ENCODE measurements around the gene OFD1.
A peak's percentile ranks its signal among the peaks of the same experiment; 100 is the strongest.

Gene OFD1, protein sequence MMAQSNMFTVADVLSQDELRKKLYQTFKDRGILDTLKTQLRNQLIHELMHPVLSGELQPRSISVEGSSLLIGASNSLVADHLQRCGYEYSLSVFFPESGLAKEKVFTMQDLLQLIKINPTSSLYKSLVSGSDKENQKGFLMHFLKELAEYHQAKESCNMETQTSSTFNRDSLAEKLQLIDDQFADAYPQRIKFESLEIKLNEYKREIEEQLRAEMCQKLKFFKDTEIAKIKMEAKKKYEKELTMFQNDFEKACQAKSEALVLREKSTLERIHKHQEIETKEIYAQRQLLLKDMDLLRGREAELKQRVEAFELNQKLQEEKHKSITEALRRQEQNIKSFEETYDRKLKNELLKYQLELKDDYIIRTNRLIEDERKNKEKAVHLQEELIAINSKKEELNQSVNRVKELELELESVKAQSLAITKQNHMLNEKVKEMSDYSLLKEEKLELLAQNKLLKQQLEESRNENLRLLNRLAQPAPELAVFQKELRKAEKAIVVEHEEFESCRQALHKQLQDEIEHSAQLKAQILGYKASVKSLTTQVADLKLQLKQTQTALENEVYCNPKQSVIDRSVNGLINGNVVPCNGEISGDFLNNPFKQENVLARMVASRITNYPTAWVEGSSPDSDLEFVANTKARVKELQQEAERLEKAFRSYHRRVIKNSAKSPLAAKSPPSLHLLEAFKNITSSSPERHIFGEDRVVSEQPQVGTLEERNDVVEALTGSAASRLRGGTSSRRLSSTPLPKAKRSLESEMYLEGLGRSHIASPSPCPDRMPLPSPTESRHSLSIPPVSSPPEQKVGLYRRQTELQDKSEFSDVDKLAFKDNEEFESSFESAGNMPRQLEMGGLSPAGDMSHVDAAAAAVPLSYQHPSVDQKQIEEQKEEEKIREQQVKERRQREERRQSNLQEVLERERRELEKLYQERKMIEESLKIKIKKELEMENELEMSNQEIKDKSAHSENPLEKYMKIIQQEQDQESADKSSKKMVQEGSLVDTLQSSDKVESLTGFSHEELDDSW

DNA sequence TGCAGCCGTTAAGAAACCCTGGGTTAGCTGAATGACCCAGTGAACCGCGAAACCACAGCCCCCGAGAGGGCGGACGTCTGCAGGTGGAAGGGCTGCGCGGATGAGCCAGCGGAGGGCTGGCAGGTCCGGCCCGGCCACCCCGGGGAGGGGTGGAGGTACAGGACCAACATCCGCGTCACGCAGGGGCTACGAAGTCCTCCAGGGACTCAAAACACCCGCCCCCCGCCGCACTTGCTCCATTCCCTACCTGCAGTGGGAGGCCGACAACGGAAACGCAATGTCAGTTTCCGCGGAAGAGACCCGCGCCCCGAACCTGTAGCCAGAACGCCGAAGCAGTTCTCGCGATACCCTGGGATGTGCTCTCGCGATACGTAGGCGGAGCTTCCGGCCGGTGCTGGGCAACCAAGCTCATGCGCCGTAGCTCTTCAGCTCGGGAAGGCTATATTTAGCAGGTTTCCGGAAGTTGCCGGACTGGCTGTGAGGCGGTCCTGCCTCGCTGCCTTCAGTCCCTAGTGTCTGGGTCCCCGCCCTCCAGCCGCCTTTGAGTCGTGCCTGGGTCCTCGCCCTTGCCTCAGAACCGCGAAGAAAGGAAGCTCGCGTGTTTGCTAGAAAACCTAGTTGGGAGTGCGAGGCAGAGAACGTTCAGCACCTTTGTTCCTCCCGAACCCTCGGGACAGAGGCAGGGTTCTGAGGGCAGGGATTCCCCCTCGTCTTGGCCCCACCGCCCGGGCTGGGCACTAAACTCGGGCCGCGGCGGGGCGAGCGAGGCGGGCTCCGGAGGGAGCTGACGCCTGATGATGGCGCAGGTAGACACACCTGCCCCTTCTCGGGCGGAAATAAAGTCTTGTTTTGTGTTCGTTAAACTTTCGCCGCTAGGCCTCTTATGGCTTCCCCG, at the start of gene OFD1, which contains the start of gene TRAPPC2:
Gene OFD1, plus strand, starts transcription at position 471 of the 895 bp plus-strand sequence. Its CDS starts 324 bp downstream, at position 795.
Gene TRAPPC2, minus strand, starts transcription at position 343 of the 895 bp plus-strand sequence. CDS start 14,657 bp downstream, outside the sequence.
- peak; percentile 96 for DNase-seq

DNA sequence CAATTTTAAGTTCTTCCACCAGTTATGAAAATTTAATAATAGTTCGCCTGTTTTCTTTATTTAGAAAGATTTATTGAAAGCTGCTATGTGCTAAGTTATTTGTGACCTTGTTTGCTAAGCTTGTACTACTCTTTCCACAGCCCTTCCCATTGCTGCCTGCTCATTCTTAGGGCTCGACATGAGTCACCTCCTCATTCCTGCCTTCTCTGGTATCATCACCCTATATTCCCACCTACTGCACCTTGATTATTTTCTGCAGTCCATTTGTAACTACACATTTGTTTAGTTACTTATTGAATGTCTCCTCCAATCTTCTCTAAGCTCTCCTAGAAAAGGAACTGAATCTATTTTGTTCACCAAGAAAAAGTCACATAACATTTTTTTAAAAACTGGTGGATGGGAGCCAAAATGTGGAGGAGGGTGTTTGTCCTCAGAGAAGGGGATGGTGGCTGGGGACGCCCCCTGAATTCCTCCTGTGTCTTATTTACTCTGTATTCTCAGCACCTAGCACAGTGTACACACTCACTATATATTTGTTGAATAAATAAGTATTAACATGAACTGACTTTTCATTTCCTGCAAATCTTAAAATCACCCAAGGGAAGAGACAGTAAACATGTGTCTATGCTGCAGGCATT, 49.3 kb upstream of the OFD1 start:
- no peak for DNase-seq

DNA sequence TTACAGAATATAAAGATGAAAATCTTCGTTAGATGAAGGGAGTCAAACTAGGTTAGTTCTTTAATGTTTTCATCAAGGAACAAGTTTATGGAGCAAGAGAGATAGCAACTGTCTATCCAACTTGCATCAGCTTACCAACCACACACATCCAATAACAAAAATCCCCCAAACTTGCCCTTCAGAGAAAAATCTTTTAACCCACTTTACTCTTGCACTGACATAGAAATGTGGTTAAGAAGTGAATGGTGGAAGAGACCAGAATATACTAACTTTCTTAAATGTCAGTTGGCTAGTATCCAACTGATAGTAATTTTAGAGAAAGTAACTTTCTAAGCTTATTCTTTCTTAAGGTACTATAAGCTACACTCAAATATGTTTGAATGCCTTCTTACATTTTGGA, 47.3 kb upstream of the OFD1 start:
- DNase-seq, result no peak

DNA sequence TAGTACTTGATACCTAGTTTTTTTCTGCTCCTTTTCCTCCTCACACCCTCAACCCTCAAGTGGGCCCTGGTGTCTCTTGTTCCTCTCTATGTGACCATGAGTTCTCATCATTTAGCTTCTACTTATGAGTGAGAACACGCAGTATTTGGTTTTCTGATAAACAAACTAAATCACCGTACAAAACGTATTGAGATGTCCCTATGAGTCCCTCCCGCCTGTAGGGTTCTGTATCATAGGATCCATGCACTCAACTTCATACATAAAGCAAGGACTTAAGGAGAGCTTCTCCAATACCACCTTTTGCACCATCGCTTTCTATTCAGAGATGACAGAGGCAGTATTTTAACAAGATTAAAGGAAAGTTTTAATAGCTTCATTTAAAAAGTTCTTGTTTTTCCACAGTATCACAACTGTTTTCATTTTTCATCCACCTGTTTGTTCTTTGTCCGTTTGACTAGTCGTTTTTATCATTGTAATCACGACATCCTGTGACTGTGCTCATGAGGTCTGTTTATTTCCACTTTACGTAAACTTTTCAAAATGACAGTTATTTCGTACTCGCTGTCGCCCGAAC, 46.1 kb upstream of the OFD1 start:
- DNase-seq, result no peak

DNA sequence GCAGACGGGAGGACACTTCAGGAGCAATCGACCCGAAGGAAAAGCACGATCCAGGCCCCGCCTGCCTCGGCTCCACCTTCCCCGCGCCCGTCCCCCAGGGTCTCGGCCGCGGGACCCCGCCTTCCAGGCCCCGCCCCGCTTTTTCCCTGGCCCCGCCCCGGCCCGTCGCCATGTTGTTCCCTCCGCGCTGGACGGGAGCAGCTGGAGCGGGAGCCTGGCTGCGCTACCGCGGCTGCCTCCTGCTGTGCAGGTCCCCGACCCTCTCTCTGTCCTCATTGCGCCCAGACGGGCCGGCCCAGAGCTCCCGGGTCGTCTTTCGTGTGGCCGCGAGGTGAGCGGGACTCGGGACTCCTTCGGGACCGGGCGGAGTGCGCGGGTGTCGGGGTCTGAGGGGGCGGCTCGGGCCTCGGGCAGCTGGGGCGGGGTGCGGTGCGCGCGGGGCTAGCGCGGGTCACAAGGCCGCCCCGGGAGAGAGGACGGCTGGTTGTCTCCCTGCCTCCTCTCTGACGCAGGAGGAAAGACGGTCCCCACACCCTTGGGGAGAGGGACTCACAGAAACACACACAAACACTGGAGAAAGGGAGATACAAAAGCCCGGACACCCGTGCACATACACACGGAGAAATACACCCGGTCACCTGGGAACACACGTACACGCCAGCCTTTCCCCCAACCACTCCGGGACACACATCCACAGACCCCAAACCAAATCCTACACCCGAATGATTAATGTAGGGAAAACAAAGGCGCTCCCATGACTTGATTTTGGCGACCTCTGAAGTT, 45.4 kb upstream of the OFD1 start, which contains the start of gene RAB9A:
Gene RAB9A, plus strand, starts transcription at position 171 of the 783 bp plus-strand sequence. CDS start 19,619 bp downstream, outside the sequence.
- DNase-seq, result peak; percentile 91

DNA sequence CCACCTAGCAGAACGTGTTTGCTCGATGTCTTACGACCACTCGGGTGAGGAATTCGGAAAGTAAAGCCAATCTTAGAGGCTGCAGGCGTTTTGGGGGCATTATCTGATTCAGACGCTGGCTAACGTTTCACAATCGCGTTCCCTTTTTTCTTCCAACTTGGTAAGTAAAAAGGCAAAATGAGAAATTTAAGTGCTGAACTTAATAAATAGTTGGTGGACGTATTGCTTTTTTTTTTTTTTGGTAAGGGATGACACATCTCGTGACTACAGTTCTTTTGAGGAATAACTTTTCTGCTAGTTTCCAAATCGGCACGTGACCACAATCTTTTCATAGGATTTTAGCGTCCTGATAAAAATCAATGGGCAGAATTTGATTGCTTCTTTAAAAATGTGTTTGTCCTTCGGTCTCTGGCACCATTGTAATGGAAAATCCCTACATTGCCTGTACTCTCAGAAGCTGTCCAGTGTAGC, 44.8 kb upstream of the OFD1 start:
- DNase-seq, result no peak

DNA sequence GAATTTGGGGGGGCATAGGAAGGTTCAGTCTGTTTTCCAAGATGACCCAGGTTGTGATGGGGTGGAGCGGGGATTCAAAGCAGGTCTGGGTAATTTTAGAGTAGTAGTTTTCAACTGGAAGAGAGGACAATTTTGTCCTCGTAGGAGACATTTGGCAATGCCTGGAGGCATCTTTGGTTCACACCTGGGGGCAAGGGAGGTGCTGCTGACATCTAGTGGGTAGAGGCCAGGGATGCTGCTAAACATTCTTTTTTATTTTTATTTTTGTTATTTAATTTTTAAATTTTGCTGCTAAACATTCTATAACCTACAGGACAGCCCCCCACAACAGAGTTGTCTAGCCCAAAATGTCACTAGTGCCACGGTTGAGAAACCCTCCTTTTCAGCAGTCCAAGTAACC, 43.7 kb upstream of the OFD1 start:
- DNase-seq, result no peak

DNA sequence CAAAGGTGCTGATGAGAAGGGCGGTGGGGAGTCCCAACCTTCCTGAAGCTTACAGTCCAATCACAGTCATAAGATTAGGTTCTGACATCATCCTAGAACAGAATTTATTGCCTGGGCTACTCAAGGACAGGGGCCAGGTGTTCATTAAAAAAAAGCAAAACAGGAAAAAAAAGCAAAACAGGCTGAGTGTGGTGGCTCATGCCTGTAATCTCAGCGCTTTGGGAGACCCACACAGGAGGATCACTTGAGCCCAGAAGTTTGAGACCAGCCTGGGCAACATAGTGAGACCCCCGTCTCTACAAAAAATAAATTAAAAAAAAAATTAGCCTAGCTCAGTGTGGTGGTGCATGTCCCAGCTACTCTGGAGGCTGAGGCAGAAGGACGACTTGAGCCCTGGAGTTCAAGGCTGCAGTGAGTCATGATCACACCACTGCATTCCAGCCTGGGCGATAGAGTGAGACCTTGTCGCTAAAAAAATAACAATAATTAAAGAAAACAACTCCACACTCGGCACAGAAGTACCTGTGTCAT, 42.6 kb upstream of the OFD1 start:
- DNase-seq, result no peak

DNA sequence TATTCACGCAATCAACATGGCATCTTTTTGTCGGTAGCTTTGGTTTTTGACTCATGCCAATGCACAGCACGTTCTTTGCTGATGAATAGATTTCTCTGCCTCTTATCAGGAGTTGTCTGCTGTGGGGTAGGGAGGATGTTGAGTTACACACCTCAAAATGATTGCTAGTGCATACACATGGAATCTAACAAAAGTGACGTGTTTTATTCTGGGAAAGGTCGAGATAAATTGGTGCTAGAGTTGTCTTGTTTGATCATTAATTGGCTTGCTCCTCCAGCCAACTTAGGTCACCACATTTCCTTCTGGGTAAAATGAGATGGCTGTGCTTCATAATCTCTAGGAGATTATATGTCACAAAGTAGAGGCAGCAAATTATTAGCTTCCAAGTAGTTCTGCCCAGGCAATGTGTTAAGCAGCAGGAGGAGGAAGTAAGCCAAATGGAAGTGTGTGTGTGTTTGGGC, 41.7 kb upstream of the OFD1 start:
- DNase-seq, result no peak

DNA sequence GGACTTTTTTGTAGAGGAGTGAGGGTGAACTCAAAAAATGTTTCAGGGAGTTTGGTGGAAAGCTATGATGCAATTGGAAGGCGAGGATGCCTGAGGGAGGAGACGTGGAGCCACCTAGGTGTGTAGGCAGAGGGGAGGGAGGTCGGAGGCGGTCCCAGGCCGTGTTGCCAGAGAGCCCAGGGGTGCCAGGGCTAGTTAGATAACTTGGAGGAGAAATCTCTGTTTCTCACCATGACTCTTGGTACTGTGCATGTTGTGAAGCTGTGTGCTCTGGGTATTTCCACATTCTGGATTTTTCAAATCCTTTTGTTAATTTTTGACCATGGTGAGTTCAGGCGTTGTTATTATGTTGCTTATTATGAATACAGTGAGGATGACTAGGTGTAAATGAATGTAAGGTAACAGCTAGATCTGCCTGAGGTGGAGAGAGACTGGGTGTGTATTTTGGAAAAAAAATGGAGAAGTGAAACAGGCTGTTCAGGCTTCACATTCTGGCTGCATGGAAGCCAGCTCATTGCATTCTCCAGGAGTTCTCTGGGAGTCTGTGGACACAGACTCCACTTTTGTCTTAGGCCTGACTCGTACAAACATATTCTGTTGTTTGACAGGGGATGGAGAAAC, 41.1 kb upstream of the OFD1 start:
- no peak for DNase-seq

DNA sequence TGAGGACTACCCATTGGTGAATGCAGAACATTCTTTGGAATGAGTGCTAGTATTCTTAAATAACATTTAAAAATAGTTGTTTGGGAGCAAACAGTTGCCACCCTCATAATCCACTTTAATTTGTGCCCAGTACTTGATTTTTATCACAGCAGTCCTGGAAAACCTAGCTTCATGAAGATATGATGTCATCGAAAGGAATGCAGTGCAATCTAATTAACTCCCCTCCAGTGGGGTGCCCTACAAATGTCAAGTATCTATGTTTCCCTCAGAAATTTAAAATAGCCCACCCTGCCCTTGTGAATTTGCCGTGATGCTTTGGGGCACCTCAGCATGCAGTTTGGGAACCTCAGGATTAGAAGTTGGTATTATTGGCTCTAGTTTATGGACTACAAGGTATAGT, 40.2 kb upstream of the OFD1 start:
- DNase-seq, result no peak

DNA sequence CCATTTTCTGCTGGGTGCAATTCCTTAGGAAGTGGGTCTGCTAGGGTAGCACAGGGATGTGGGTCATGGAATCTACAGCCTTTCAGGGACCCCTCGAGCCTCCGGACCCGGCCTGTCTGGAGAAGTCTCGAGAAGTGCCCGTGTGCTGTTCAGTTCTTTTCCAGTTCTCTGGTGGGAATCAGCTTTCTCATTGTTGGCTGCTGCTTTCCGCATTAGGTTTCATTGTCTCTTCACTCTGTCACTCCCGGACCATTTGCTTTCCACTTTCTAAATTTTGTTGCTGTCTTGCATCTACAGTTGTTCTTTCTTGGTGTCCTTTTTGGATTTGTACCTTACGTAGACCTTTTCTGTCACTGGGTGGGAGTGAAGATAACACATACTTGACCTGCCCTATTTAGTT, 39.6 kb upstream of the OFD1 start:
- no peak for DNase-seq

DNA sequence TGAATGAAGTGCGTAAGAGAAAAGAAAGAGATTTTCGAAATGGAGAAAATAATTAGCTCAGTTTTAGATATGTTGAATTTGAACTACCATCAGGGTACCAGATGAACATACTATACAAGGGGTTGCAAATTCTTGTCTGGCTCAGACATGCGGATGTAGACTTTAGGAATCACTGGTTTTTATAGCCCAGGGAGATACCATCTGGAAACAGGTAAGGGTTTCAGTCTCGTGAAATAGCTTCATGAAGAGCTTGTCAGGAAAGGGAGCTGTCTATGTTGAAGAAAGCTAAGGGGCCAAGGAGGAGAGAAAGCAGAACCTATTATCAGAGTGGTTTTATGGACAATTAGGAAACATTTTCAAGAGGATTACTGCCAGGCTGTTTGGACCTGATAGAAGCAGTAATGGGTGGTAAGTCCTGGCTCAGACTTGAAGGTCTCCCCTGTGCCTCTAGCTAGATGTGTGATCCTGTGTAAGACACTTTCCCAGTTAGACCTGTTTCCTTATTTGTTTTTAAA, 38.9 kb upstream of the OFD1 start:
- DNase-seq, result no peak

DNA sequence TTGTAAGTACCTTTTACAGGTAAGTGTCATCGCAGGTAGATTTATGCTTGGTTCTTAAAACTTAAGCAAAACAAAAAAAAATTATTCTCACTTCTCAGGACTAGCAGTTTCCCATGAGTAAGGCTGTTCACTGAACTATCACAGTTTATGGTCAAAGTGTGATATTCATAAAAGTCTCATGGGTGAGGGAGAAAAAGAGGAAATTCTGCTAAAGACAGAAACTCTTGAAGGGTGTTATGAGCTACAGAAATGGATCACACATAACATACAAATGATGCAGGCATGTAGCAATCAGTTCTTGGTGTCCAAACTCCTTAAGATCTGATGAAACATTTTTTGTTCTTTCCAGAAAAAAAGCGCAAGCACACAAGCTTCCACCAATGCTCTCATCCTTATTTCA, 37.1 kb upstream of the OFD1 start:
- no peak for DNase-seq

DNA sequence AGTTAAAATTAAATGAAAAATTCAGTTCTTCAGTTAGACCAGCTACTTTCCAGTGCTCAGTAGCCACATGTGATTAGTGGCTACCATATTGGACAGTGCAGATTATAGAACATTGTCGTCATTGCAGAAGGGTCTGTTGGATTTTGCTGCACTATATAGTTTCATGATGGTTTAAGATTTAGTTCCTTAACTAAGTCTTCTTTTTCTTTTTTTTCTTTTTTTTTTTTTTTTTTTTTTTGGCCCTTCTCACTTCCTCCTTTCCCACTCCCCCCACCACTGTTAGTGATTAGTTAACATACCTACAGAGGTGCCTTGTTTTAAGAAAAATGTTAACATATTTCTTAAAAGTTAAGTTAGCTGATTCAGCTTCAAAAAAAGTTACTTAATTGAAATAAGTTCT, 36.6 kb upstream of the OFD1 start:
- no peak for DNase-seq

DNA sequence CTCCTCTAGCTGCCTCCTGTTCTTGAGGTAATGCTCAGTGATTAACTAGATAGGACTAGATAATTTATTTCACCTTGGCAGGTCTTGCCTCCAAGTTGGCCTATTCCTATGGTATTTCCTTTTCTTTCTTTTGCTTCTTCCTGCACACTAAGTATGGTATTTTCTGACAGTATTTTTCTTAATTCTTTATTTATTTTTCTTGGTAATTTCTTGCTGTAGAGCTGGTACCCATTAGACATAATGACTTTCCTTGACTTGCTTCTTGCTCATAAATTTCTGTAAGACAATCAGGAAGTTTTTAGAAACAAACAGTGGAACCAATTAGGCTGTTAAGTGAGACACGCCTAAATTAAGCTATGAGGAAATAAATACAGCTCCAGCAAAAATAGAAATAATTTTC, 36.1 kb upstream of the OFD1 start:
- no peak for DNase-seq

DNA sequence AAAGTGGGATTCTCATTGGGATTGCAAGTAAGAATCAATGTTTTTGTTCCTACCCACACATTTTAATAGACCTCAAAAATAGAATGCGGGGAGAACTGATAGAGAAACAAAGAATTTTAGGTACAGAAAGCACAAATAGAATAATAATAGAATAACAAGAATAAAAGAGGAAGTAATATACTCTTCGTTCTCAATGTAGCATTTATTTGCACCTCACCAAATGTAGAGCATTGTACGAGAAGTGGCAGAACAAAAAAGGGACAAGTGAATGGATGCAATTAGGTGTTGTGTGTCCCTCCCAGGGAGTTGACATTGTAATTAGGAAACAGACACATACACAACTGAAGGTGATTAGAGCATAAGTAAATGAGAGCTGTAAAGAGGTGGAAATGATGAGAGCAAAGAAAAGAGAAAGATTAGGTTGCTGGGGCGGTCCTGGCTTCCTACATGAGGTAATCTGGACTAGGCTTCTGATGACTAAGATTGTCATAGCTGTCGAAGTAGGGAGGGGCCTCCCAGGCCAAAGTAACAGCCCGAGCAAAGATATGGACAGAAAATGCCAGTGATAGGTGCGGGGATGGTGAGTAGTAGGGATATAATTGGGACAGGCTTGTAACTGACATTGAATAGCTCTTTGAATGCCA, 35.2 kb upstream of the OFD1 start:
- no peak for DNase-seq

DNA sequence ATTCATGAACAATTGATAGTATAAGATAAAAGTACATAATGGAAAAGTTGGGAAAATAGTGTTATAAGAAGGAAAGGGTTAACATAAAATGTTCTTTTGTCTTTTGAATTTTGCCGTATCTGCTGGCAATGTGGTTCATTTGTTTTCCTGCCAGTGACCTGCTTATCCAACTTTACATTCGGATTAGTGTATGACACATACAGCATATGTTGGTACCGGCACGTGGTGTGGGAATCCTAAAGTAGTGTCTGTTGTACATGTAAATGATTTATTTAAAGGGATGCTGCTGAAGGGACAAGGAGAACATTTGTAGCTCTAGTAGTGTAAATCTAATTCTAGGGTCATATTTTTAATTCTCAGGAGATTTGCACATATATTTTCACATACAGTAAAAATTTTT, 34.2 kb upstream of the OFD1 start:
- DNase-seq, result no peak

Measured in NCI-H2227 treated with DMSO at 0.1 percent for 48 hours (cell line).